H9 (cell line): Measurements from ENCODE around the gene GPR173. TPM values are rescaled to one million over a fixed set of nuclear protein-coding genes. Genes with fewer than 3 reads are reported as not detected.
A peak's percentile ranks its signal among the peaks of the same experiment; 100 is the strongest.

Experiments
- DNase-seq: peaks from one replicate; pipeline ENCODE4 v3.0.0-alpha.2; 2017
- H2AFZ ChIP-seq: one replicate; pipeline ENCODE4 v1.6.1; 2013; ENCODE audit warnings: mild to moderate bottlenecking, low read length, control low read depth, moderate library complexity
- H2AK5ac ChIP-seq: 2 replicates; pipeline ENCODE4 v1.6.1; 2013; ENCODE audit warnings: low read length, control low read depth, mixed read lengths; ENCODE audit not compliant: insufficient read length
- H2BK120ac ChIP-seq: one replicate; pipeline ENCODE4 v1.6.1; 2013; ENCODE audit warnings: low read depth, mild to moderate bottlenecking, low read length, control low read depth, inconsistent platforms; ENCODE audit not compliant: poor library complexity, severe bottlenecking
- H2BK12ac ChIP-seq: 2 replicates; pipeline ENCODE4 v1.6.1; 2013; ENCODE audit warnings: low read length, control low read depth, mixed read lengths, low read depth; ENCODE audit not compliant: insufficient read length
- H2BK15ac ChIP-seq: 2 replicates; pipeline ENCODE4 v1.6.1; 2013; ENCODE audit warnings: low read depth, low read length, control low read depth
- H2BK20ac ChIP-seq: one replicate; pipeline ENCODE4 v1.6.1; 2013; ENCODE audit warnings: low read depth, mild to moderate bottlenecking, low read length, control low read depth, inconsistent platforms; ENCODE audit not compliant: poor library complexity, severe bottlenecking
- H2BK5ac ChIP-seq: 2 replicates; pipeline ENCODE4 v1.6.1; 2013; ENCODE audit warnings: low read length, control low read depth, mixed read lengths; ENCODE audit not compliant: insufficient read length
- H3K14ac ChIP-seq: 2 replicates; pipeline ENCODE4 v1.6.1; 2013; ENCODE audit warnings: low read length, control low read depth; ENCODE audit not compliant: insufficient read depth
- H3K18ac ChIP-seq: 2 replicates; pipeline ENCODE4 v1.6.1; 2013; ENCODE audit warnings: low read depth, mild to moderate bottlenecking, mixed read lengths, low read length, control low read depth; ENCODE audit not compliant: insufficient read length
- H3K23ac ChIP-seq: 2 replicates; pipeline ENCODE4 v1.6.1; 2013; ENCODE audit warnings: low read length, control low read depth, mixed read lengths, low read depth; ENCODE audit not compliant: insufficient read length
- H3K23me2 ChIP-seq: 2 replicates; pipeline ENCODE4 v1.6.1; 2013; ENCODE audit warnings: low read depth, mild to moderate bottlenecking, mixed read lengths, low read length, control low read depth; ENCODE audit not compliant: insufficient read length, poor library complexity, severe bottlenecking
- H3K27ac ChIP-seq: 2 replicates; pipeline ENCODE4 v1.5.1; 2013; ENCODE audit warnings: low read length, control low read depth, mixed read lengths, low read depth; ENCODE audit not compliant: insufficient read length
- H3K27me3 ChIP-seq: 2 replicates; pipeline ENCODE4 v1.6.1; 2013; ENCODE audit warnings: low read length, control low read depth, inconsistent platforms; ENCODE audit not compliant: insufficient read depth
- H3K4ac ChIP-seq: 2 replicates; pipeline ENCODE4 v1.6.1; 2013; ENCODE audit warnings: low read depth, mild to moderate bottlenecking, control low read depth, inconsistent platforms, low read length, moderate library complexity
- H3K4me1 ChIP-seq: 2 replicates; pipeline ENCODE4 v1.6.1; 2013; ENCODE audit warnings: low read length, control low read depth, inconsistent platforms; ENCODE audit not compliant: insufficient read depth
- H3K4me2 ChIP-seq: 2 replicates; pipeline ENCODE4 v1.6.1; 2013; ENCODE audit warnings: low read length, control low read depth, mixed read lengths; ENCODE audit not compliant: insufficient read length, insufficient read depth
- H3K56ac ChIP-seq: 2 replicates; pipeline ENCODE4 v1.6.1; 2013; ENCODE audit warnings: low read depth, mild to moderate bottlenecking, mixed read lengths, low read length, control low read depth; ENCODE audit not compliant: insufficient read length
- H3K79me1 ChIP-seq: 2 replicates; pipeline ENCODE4 v1.6.1; 2013; ENCODE audit warnings: low read depth, mild to moderate bottlenecking, moderate library complexity, low read length, control low read depth, inconsistent platforms; ENCODE audit not compliant: insufficient read depth, poor library complexity, severe bottlenecking
- H3K79me2 ChIP-seq: 2 replicates; pipeline ENCODE4 v1.6.1; 2013; ENCODE audit warnings: low read length, control low read depth, inconsistent platforms; ENCODE audit not compliant: insufficient read depth
- H3K9ac ChIP-seq: 2 replicates; pipeline ENCODE4 v1.6.1; 2013; ENCODE audit warnings: low read length, control low read depth, mixed read lengths; ENCODE audit not compliant: insufficient read length; ENCODE audit errors: extremely low read depth
- H3K9me3 ChIP-seq: one replicate; pipeline ENCODE4 v1.6.1; 2013; ENCODE audit warnings: low read depth, low read length, inconsistent platforms; ENCODE audit not compliant: control insufficient read depth
- H3T11ph ChIP-seq: one replicate; pipeline ENCODE4 v1.6.1; 2013; ENCODE audit warnings: mild to moderate bottlenecking, low read length, control low read depth, inconsistent platforms
- H4K20me1 ChIP-seq: one replicate; pipeline ENCODE4 v1.6.1; 2013; ENCODE audit not compliant: control insufficient read depth, insufficient read length, insufficient read depth
- H4K5ac ChIP-seq: 2 replicates; pipeline ENCODE4 v1.6.1; 2013; ENCODE audit warnings: low read depth, mild to moderate bottlenecking, mixed read lengths, low read length, control low read depth; ENCODE audit not compliant: insufficient read length
- H4K8ac ChIP-seq: replicated peaks from 2 replicates; pipeline ENCODE4 v1.6.1; 2013; ENCODE audit warnings: low read length, control low read depth, mixed read lengths, low read depth; ENCODE audit not compliant: insufficient read length
- H4K91ac ChIP-seq: 2 replicates; pipeline ENCODE4 v1.6.1; 2013; ENCODE audit warnings: low read depth, mild to moderate bottlenecking, moderate library complexity, mixed read lengths, low read length, control low read depth; ENCODE audit not compliant: insufficient read length
- H3K27ac Mint-ChIP-seq, 3 experiments: 2 replicates in 2 of 3; 3 replicates in 1 of 3; pipeline ENCODE4 v1.8.0; 2020 to 2021; ENCODE audit warnings: mixed read lengths in 3 of 3, mild to moderate bottlenecking in 1 of 3, moderate library complexity in 1 of 3
- H3K27me3 Mint-ChIP-seq: 2 replicates; pipeline ENCODE4 v1.8.0; 2021; ENCODE audit warnings: low read depth, mild to moderate bottlenecking, moderate library complexity, mixed read lengths
- H3K36me3 Mint-ChIP-seq, 3 experiments: 2 replicates in 2 of 3; 3 replicates in 1 of 3; pipeline ENCODE4 v1.8.0; 2020 to 2021; ENCODE audit warnings: low read depth in 3 of 3, mixed read lengths in 3 of 3; ENCODE audit not compliant: insufficient read depth in 1 of 3
- H3K4me1 Mint-ChIP-seq, 2 experiments: 2 replicates each; pipeline ENCODE4 v1.8.0; 2020; ENCODE audit warnings: mixed read lengths in 2 of 2
- H3K4me3 Mint-ChIP-seq, 2 experiments: 2 replicates in 1 of 2; 3 replicates in 1 of 2; pipeline ENCODE4 v1.8.0; 2020 to 2021; ENCODE audit warnings: mild to moderate bottlenecking in 2 of 2, mixed read lengths in 2 of 2, moderate library complexity in 1 of 2
- H3K9me3 Mint-ChIP-seq, 2 experiments: 2 replicates in 1 of 2; 3 replicates in 1 of 2; pipeline ENCODE4 v1.8.0; 2020; ENCODE audit warnings: mild to moderate bottlenecking in 2 of 2, mixed read lengths in 2 of 2, moderate library complexity in 1 of 2
- WGBS: extraction: QIAGEN DNeasy Blood & Tissue Kit; methylation state at CpG from one replicate; pipeline ENCODE4 v1.1.7; 2013; ENCODE audit warnings: missing lambda C conversion rate, low lambda C conversion rate, mixed read lengths; ENCODE audit not compliant: insufficient read length; ENCODE audit errors: extremely low coverage; 5-methylcytosine and 5-hydroxymethylcytosine counted together
- total RNA-seq: library from RNA; stranded (reverse); gene quantifications from 2 replicates; pipeline ENCODE4 v1.2.1, GENCODE V29; 2021
- TF ChIP-seq, protein P1 (sequence below): fragments of 200-600 bp; sonication (generic); conservative IDR thresholded peaks from 3 replicates; pipeline ENCODE4 v1.8.0; 2021; ENCODE audit warnings: antibody characterized with exemption, mild to moderate bottlenecking

Gene GPR173
- total RNA-seq, 1 experiment from 2014 or later: 5.4 TPM

DNA sequence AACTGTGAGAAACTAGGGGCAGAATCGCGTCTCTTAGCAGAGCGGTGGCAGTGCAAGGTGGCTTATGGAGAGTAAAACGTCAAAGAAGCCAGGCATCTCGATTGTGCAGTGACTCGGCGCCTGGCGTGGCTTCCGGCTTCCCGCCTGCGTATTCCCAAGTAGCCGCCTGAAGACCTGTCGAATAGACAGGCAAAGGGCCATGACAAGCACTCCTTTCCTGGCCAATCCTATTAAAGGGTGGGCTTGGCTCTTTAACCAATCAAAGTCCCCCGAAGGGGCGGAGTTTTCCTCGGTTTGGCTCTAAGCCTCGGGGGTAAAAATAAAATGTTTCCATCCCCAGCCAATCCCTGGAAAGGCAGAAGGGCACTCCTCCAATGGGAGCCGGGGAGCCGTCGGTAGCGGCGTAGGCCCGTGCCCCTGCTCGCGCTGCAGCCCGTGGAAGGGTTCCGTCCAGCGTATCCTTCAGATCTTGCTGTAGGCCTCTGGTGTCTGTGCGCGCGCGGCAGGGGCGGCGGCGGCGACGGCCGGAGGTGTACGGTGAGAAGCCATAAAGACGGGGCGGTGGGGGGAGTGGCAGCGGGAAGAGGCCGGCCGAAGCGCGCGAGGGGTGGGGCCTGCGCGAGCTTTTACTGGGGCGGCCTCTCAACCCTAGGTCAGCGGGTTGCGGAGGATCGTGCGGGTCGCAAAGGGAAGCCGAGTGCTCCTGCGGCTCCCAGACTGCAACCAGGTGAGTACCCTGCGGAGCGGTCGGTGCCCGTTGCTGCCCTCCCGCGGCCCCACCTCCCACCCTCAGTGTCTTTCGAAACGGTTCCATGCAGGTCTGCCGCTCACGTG, 45.4 kb downstream of the GPR173 start, which contains the start of gene KANTR:
Gene KANTR (plus strand): TSS at position 395 of the 834 bp plus-strand sequence. CDS start 30,131 bp downstream, outside the sequence.
- no CpG with 5 or more reads among the region's 67 CpGs for WGBS
- TF ChIP-seq, protein P1, sequence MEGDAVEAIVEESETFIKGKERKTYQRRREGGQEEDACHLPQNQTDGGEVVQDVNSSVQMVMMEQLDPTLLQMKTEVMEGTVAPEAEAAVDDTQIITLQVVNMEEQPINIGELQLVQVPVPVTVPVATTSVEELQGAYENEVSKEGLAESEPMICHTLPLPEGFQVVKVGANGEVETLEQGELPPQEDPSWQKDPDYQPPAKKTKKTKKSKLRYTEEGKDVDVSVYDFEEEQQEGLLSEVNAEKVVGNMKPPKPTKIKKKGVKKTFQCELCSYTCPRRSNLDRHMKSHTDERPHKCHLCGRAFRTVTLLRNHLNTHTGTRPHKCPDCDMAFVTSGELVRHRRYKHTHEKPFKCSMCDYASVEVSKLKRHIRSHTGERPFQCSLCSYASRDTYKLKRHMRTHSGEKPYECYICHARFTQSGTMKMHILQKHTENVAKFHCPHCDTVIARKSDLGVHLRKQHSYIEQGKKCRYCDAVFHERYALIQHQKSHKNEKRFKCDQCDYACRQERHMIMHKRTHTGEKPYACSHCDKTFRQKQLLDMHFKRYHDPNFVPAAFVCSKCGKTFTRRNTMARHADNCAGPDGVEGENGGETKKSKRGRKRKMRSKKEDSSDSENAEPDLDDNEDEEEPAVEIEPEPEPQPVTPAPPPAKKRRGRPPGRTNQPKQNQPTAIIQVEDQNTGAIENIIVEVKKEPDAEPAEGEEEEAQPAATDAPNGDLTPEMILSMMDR: peak; percentile 19; the same call in 1 of the 3 replicates
- Histone ChIP-seq H3K23me2 (peaks cover 5% of the 10 kb centered on the region), H3K14ac (no peak within 1 kb of the TSS), H3K27me3 (no peaks in the 10 kb centered on the region), H4K8ac (no peak within 1 kb of the TSS), H4K5ac (no peak within 1 kb of the TSS), H2BK20ac (no peak within 1 kb of the TSS), H3T11ph (no peak within 1 kb of the TSS), H3K4ac (no peak within 1 kb of the TSS), H2BK120ac (no peak within 1 kb of the TSS), H3K9me3 (peaks cover 27% of the 10 kb centered on the region), H3K4me1 (no peaks in the 10 kb centered on the region), H3K4me2 (peak within 1 kb of the TSS; percentile 78), H3K79me2 (no peaks in the 10 kb centered on the region), H3K9ac (peak within 1 kb of the TSS; percentile 55), H3K23ac (no peak within 1 kb of the TSS), H2BK15ac (no peak within 1 kb of the TSS), H3K18ac (peak within 1 kb of the TSS; percentile 45), H4K91ac (no peak within 1 kb of the TSS), H3K27ac (peak within 1 kb of the TSS; percentile 82), H2BK12ac (no peak within 1 kb of the TSS), H2AK5ac (no peak within 1 kb of the TSS), H2AFZ (no peak within 1 kb of the TSS), H2BK5ac (no peak within 1 kb of the TSS), H3K56ac (no peak within 1 kb of the TSS), H4K20me1 (no peaks in the 10 kb centered on the region), H3K79me1 (no peaks in the 10 kb centered on the region)
- H3K36me3 Mint-ChIP-seq: peaks cover 0 to 4% (median 2%) of the 10 kb centered on the region in 3 experiments; a peak in 4 of 7 replicates
- peak; percentile 93 for DNase-seq
- H3K27ac Mint-ChIP-seq: peak within 1 kb of the TSS; percentile 31 to 96 (median 95); a peak in 6 of 7 replicates
- H3K9me3 Mint-ChIP-seq: peaks cover 52 to 66% of the 10 kb centered on the region in 2 experiments
- H3K27me3 Mint-ChIP-seq: no peaks in the 10 kb centered on the region; the same call in 1 of the 2 replicates
- peaks cover 0 to 4% of the 10 kb centered on the region in 2 experiments; a peak in 1 of 4 replicates for H3K4me1 Mint-ChIP-seq
- H3K4me3 Mint-ChIP-seq: peak within 1 kb of the TSS; percentile 87 to 93
